ENCODE data around the gene GNG4. TPM values are rescaled to one million over a fixed set of nuclear protein-coding genes. Genes with fewer than 3 reads are reported as not detected.

Gene GNG4
- total and polyA plus RNA-seq, 2 donors (not counting 1 experiment from before 2014, with no cell fraction given) = 0.52 TPM; not detected in 1

GRCh38 chr1:235689356-235689755 lies 39.8 kb upstream of the GNG4 start:
- Histone ChIP-seq H3K4me3 (ENCODE audit: control extremely low read depth in 1 of 5, extremely low read depth in 1 of 5, insufficient read depth in 1 of 5, low read depth in 2 of 5, low read length in 4 of 5) (no peak overlapping the region), H3K36me3 (replicated peaks in 1 of 2; ENCODE audit: control extremely low read depth in 1 of 2, control insufficient read depth in 1 of 2, extremely low read depth in 1 of 2, insufficient read depth in 2 of 2, low read length in 1 of 2) (peaks cover 16 to 66% of the 10 kb centered on the region in 2 experiments), H3K4me2 (replicated peaks; ENCODE audit: low read depth, low read length, poor library complexity, severe bottlenecking) (no peak overlapping the region), H3K27ac (ENCODE audit: low read length in 2 of 2) (no peak overlapping the region), H3K79me2 (ENCODE audit: control insufficient read depth, insufficient read depth, low read length) (peaks cover 2% of the 10 kb centered on the region), H3K9ac (ENCODE audit: low read length) (no peak overlapping the region), H3K27me3 (replicated peaks in 1 of 4; ENCODE audit: control extremely low read depth in 1 of 4, control insufficient read depth in 3 of 4, insufficient read depth in 4 of 4, low read length in 3 of 4) (no peaks in the 10 kb centered on the region), H3K9me3 (ENCODE audit: control extremely low read depth in 1 of 3, control insufficient read depth in 2 of 3, insufficient read depth in 1 of 3, low read length in 2 of 3) (no peaks in the 10 kb centered on the region), H2AFZ (ENCODE audit: insufficient read depth, low read depth, low read length, poor library complexity, severe bottlenecking) (no peak overlapping the region), H4K20me1 (ENCODE audit: control insufficient read depth, insufficient read depth, low read length, poor library complexity, severe bottlenecking) (peaks cover 8% of the 10 kb centered on the region), H3K4me1 (ENCODE audit: control insufficient read depth in 2 of 2, insufficient read depth in 2 of 2, low read length in 2 of 2) (no peaks in the 10 kb centered on the region)
- ChIA-PET CTCF (no interaction called here), POLR2A (no interaction called here)
- Mint-ChIP-seq H3K9me3 (ENCODE audit: insufficient read depth) (no peaks in the 10 kb centered on the region), H3K4me1 (no peaks in the 10 kb centered on the region), H3K27me3 (no peaks in the 10 kb centered on the region), H3K27ac (no peak overlapping the region), H3K4me3 (no peak overlapping the region)
- intact Hi-C loops (cut with micrococcal nuclease) = no loop called here
- DNase-seq (no peak), ATAC-seq (ENCODE audit: low read depth) (no peak)
- WGBS (ENCODE audit: insufficient coverage) = no CpG with 5 or more reads among the region's 4 CpGs
- no peak for TF ChIP-seq CTCF (IDR thresholded peaks at IDR 0.05)

GRCh38 chr1:235688096-235688495 lies 38.5 kb upstream of the GNG4 start:
- peaks cover 2% of the 10 kb centered on the region for H3K79me2 ChIP-seq (ENCODE audit: control insufficient read depth, insufficient read depth, low read length)

More at GRCh38 chr1:235688096-235688495, 38.5 kb upstream of the GNG4 start:
- Histone ChIP-seq H3K36me3 (replicated peaks in 1 of 2; ENCODE audit: control extremely low read depth in 1 of 2, control insufficient read depth in 1 of 2, extremely low read depth in 1 of 2, insufficient read depth in 2 of 2, low read length in 1 of 2) (peaks cover 13 to 70% of the 10 kb centered on the region in 2 experiments), H3K9me3 (ENCODE audit: control extremely low read depth in 1 of 3, control insufficient read depth in 2 of 3, insufficient read depth in 1 of 3, low read length in 2 of 3) (no peaks in the 10 kb centered on the region), H2AFZ (ENCODE audit: insufficient read depth, low read depth, low read length, poor library complexity, severe bottlenecking) (no peak overlapping the region), H3K4me3 (ENCODE audit: control extremely low read depth in 1 of 5, extremely low read depth in 1 of 5, insufficient read depth in 1 of 5, low read depth in 2 of 5, low read length in 4 of 5) (no peak overlapping the region), H3K4me2 (replicated peaks; ENCODE audit: low read depth, low read length, poor library complexity, severe bottlenecking) (no peak overlapping the region), H3K4me1 (ENCODE audit: control insufficient read depth in 2 of 2, insufficient read depth in 2 of 2, low read length in 2 of 2) (no peaks in the 10 kb centered on the region), H3K27ac (ENCODE audit: low read length in 2 of 2) (no peak overlapping the region), H3K27me3 (replicated peaks in 1 of 4; ENCODE audit: control extremely low read depth in 1 of 4, control insufficient read depth in 3 of 4, insufficient read depth in 4 of 4, low read length in 3 of 4) (no peaks in the 10 kb centered on the region), H3K9ac (ENCODE audit: low read length) (no peak overlapping the region), H4K20me1 (ENCODE audit: control insufficient read depth, insufficient read depth, low read length, poor library complexity, severe bottlenecking) (peaks cover 8% of the 10 kb centered on the region)
- DNase-seq (no peak), ATAC-seq (ENCODE audit: low read depth) (no peak)
- H3K4me3 Mint-ChIP-seq = no peak overlapping the region
- no peaks in the 10 kb centered on the region for H3K9me3 Mint-ChIP-seq (ENCODE audit: insufficient read depth)
- ChIA-PET POLR2A (no interaction called here), CTCF (no interaction called here)
- intact Hi-C loops (cut with micrococcal nuclease) = no loop called here
- TF ChIP-seq EZH2 (IDR thresholded peaks at IDR 0.05; ENCODE audit: borderline replicate concordance, insufficient read depth, low read depth, low read length, poor library complexity, severe bottlenecking) (no peak), CTCF (IDR thresholded peaks at IDR 0.05) (no peak)
- no peaks in the 10 kb centered on the region for H3K27me3 Mint-ChIP-seq
- no CpG with 5 or more reads among the region's 3 CpGs for WGBS (ENCODE audit: insufficient coverage)
- no peaks in the 10 kb centered on the region for H3K4me1 Mint-ChIP-seq
- no peak overlapping the region for H3K27ac Mint-ChIP-seq

Data from B cell (primary cell).